Endothelial cell of umbilical vein (primary cell): ENCODE data around the gene PAFAH2. TPM values are rescaled to one million over a fixed set of nuclear protein-coding genes. Genes with fewer than 3 reads are reported as not detected.

Experiments used
- BruUV-seq: library from RNA; stranded (reverse); fragments of 400-500 nt; replicated peaks from 2 replicates; lab custom pipeline; 2021; lab: Mats Ljungman, UMichigan
- CTCF ChIA-PET: fragments of 300-600, 350-600 bp; sonication (Branson Sonifier 250); formaldehyde crosslinking; loops from one replicate; lab custom pipeline; 2021; ENCODE audit warnings: antibody characterized with exemption, inconsistent platforms; lab: Charles Lee
- POLR2A ChIA-PET: fragments of 300-600, 350-600 bp; sonication (Branson Sonifier 250); formaldehyde crosslinking; loops from one replicate; lab custom pipeline; 2021; ENCODE audit warnings: antibody characterized with exemption, inconsistent platforms; lab: Charles Lee
- DNase-seq: peaks from one replicate; pipeline ENCODE4 v3.0.0-alpha.2; 2011; ENCODE audit warnings: low read depth, low spot score
- FAIRE-seq: peaks from 2 replicates; lab custom pipeline; 2011; peaks lifted over from hg19 to GRCh38; lab: Jason Lieb, UNC
- H2AFZ ChIP-seq: 2 replicates; pipeline ENCODE4 v1.6.0; 2012; ENCODE audit warnings: low read depth, low read length, control low read depth, inconsistent platforms
- H3K27ac ChIP-seq: 2 replicates; pipeline ENCODE4 v1.5.1; 2011; ENCODE audit warnings: low read depth, mild to moderate bottlenecking, control low read depth, low read length, moderate library complexity; ENCODE audit not compliant: insufficient read depth
- H3K27me3 ChIP-seq, 2 experiments: 2 replicates each; pipeline versions ENCODE4 v1.6.0 to v1.6.1; 2011; ENCODE audit warnings: low read length in 2 of 2, mixed read lengths in 1 of 2; ENCODE audit not compliant: control insufficient read depth in 2 of 2, insufficient read depth in 2 of 2
- H3K36me3 ChIP-seq, 2 experiments: 2 replicates in 1 of 2; 3 replicates in 1 of 2; pipeline ENCODE4 v1.5.1; 2011; ENCODE audit warnings: low read length in 2 of 2, mild to moderate bottlenecking in 1 of 2, moderate library complexity in 1 of 2; ENCODE audit not compliant: control insufficient read depth in 2 of 2, insufficient read depth in 2 of 2; ENCODE audit errors: extremely low read depth in 1 of 2
- H3K4me1 ChIP-seq: 3 replicates; pipeline ENCODE4 v1.5.1; 2011; ENCODE audit warnings: mild to moderate bottlenecking, low read length; ENCODE audit not compliant: control insufficient read depth, insufficient read depth; ENCODE audit errors: extremely low read depth
- H3K4me2 ChIP-seq: 2 replicates; pipeline ENCODE4 v1.6.1; 2011; ENCODE audit warnings: low read length, control low read depth, mixed read lengths; ENCODE audit not compliant: insufficient read depth
- H3K4me3 ChIP-seq, 3 experiments: fragments of 200-600 bp in 1 of 3; sonication (generic), shearing (Covaris generic) in 1 of 3; replicated peaks in 1 of 3; 2 replicates each; pipeline ENCODE4 v1.5.1; 2011 to 2016; ENCODE audit warnings: control low read depth in 3 of 3, low read length in 3 of 3, mild to moderate bottlenecking in 2 of 3, inconsistent platforms in 1 of 3, low read depth in 1 of 3, moderate library complexity in 1 of 3; ENCODE audit not compliant: insufficient read depth in 1 of 3
- H3K79me2 ChIP-seq: 2 replicates; pipeline ENCODE4 v1.6.0; 2012; ENCODE audit warnings: low read length, inconsistent platforms; ENCODE audit not compliant: control insufficient read depth, insufficient read depth
- H3K9ac ChIP-seq: replicated peaks from 2 replicates; pipeline ENCODE3; 2011; ENCODE audit warnings: low read length, control low read depth; ENCODE audit not compliant: insufficient read depth; ENCODE audit errors: extremely low read depth
- H3K9me1 ChIP-seq: replicated peaks from 3 replicates; pipeline ENCODE4 v1.6.0; 2011; ENCODE audit warnings: mild to moderate bottlenecking, low read length; ENCODE audit not compliant: control insufficient read depth, insufficient read depth; ENCODE audit errors: extremely low read depth
- H3K9me3 ChIP-seq: replicated peaks from 2 replicates; pipeline ENCODE4 v1.5.1; 2012; ENCODE audit warnings: low read length, inconsistent platforms; ENCODE audit not compliant: control insufficient read depth, insufficient read depth
- H4K20me1 ChIP-seq: replicated peaks from 2 replicates; pipeline ENCODE3; 2011; ENCODE audit warnings: mild to moderate bottlenecking, low read length; ENCODE audit not compliant: control insufficient read depth, insufficient read depth; ENCODE audit errors: extremely low read depth
- EZH2 ChIP-seq: IDR thresholded peaks from 2 replicates; pipeline ENCODE4 v1.6.1; 2012; ENCODE audit warnings: borderline replicate concordance, low read depth, mild to moderate bottlenecking, moderate library complexity, low read length, inconsistent platforms; ENCODE audit not compliant: severe bottlenecking
- FOS ChIP-seq: IDR thresholded peaks from 2 replicates; pipeline ENCODE4 v1.6.1; 2011; ENCODE audit warnings: mild to moderate bottlenecking, low read length, moderate library complexity, borderline replicate concordance; ENCODE audit not compliant: insufficient read depth
- GATA2 ChIP-seq: IDR thresholded peaks from 2 replicates; pipeline ENCODE4 v1.7.0; 2011; ENCODE audit warnings: low read depth, mild to moderate bottlenecking, moderate library complexity, mixed read lengths, low read length; ENCODE audit not compliant: insufficient read length, insufficient read depth
- JUN ChIP-seq: IDR thresholded peaks from 2 replicates; pipeline ENCODE4 v1.6.1; 2011; ENCODE audit warnings: borderline replicate concordance, low read depth; ENCODE audit not compliant: insufficient read length, insufficient read depth
- MYC ChIP-seq: IDR thresholded peaks from one replicate; pipeline ENCODE4 v1.6.1; 2011; ENCODE audit warnings: mild to moderate bottlenecking, low read depth, low read length
- POLR2A ChIP-seq: IDR thresholded peaks from 2 replicates; pipeline ENCODE4 v1.6.1; 2012; ENCODE audit warnings: low read depth, mild to moderate bottlenecking, control low read depth, low read length
- POLR2AphosphoS5 ChIP-seq: IDR thresholded peaks from 2 replicates; pipeline ENCODE4 v1.6.1; 2012; ENCODE audit warnings: low read depth, mild to moderate bottlenecking, control low read depth, low read length, moderate library complexity; ENCODE audit not compliant: insufficient read depth
- dilution Hi-C: fragments of 300-500 bp; cut with MboI; formaldehyde crosslinking; loops from one replicate; pipeline ENCODE4 v1.15.0; 2019; ENCODE audit warnings: low sequenced_read_pairs; ENCODE audit not compliant: extremely low pct_ligation_motif_present
- intact Hi-C: fragments of 100-400 bp; cut with micrococcal nuclease; formaldehyde crosslinking; loops from one replicate; pipeline ENCODE4 v1.10.0; 2022
- polyA plus RNA-seq, 4 experiments: library from polyadenylated mRNA; depleted of rRNA in 3 of 4; stranded (reverse) in 3 of 4; unstranded in 1 of 4; fragments of >200 nt; gene quantifications; 2 replicates each; pipeline versions ENCODE4 v1.2.1 to v1.2.3, GENCODE V29; 2011 to 2012; ENCODE audit warnings: missing spikeins in 1 of 4
- total RNA-seq: library from RNA; stranded (reverse); gene quantifications from 2 replicates; pipeline ENCODE4 v1.2.3, GENCODE V29; 2021
- TF ChIP-seq, protein P1 (sequence below), 2 donors: IDR thresholded peaks; 1 replicate in 1 of 2; 2 replicates in 1 of 2; pipeline ENCODE4 v1.5.1; 2011; ENCODE audit warnings: low read length in 2 of 2, mild to moderate bottlenecking in 2 of 2, moderate library complexity in 2 of 2, control low read depth in 1 of 2, inconsistent platforms in 1 of 2, low read depth in 1 of 2; ENCODE audit not compliant: insufficient read depth in 1 of 2; ENCODE audit errors: extremely low read depth in 1 of 2
- TF ChIP-seq, protein P2 (sequence below): IDR thresholded peaks from 2 replicates; pipeline ENCODE4 v1.6.1; 2011; ENCODE audit not compliant: insufficient read depth, insufficient read length

Gene PAFAH2
- total and polyA plus RNA-seq, 2 donors (not counting 3 experiments of a cell fraction or from before 2014, with no cell fraction given): 6.0 to 6.9 TPM

DNA sequence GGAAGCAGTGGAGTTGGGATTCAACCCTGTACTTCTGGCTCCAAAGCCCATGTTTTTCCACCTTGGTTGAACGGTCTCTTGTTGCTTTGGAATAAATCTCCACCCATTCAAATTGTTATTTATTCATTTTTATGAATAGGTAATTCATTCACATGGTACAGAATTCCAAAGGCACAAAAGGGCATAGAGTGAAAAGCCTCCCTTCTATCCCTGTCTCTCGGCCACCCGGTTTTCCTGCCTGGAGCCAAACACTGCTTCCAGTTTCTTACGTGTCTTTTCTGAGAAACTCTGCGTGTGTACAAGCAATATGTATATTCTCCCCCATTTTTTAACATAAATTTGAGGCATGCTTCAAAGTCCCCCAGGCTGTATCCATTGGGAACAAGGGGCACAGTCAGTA lies 27.7 kb upstream of the PAFAH2 start:
- no peak overlapping the region for H3K4me3 ChIP-seq
- H3K4me2 ChIP-seq: no peak overlapping the region
- dilution Hi-C loops: no loop called here
- no peak overlapping the region for H3K27ac ChIP-seq
- H3K36me3 ChIP-seq: no peaks in the 10 kb centered on the region
- TF ChIP-seq FOS: no peak
- no peak for TF ChIP-seq EZH2
- TF ChIP-seq POLR2A: no peak
- TF ChIP-seq, protein P1, sequence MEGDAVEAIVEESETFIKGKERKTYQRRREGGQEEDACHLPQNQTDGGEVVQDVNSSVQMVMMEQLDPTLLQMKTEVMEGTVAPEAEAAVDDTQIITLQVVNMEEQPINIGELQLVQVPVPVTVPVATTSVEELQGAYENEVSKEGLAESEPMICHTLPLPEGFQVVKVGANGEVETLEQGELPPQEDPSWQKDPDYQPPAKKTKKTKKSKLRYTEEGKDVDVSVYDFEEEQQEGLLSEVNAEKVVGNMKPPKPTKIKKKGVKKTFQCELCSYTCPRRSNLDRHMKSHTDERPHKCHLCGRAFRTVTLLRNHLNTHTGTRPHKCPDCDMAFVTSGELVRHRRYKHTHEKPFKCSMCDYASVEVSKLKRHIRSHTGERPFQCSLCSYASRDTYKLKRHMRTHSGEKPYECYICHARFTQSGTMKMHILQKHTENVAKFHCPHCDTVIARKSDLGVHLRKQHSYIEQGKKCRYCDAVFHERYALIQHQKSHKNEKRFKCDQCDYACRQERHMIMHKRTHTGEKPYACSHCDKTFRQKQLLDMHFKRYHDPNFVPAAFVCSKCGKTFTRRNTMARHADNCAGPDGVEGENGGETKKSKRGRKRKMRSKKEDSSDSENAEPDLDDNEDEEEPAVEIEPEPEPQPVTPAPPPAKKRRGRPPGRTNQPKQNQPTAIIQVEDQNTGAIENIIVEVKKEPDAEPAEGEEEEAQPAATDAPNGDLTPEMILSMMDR (IDR thresholded peaks at IDR 0.05; ENCODE audit: extremely low read depth in 1 of 2, insufficient read depth in 1 of 2, low read depth in 1 of 2, low read length in 2 of 2): no peak
- TF ChIP-seq JUN: no peak
- TF ChIP-seq MYC: no peak
- no peak for TF ChIP-seq POLR2AphosphoS5
- no peak for TF ChIP-seq GATA2
- TF ChIP-seq, protein P2, sequence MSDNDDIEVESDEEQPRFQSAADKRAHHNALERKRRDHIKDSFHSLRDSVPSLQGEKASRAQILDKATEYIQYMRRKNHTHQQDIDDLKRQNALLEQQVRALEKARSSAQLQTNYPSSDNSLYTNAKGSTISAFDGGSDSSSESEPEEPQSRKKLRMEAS: no peak
- no peak overlapping the region for H3K9ac ChIP-seq
- no peak overlapping the region for H2AFZ ChIP-seq
- H3K4me1 ChIP-seq: no peaks in the 10 kb centered on the region
- no TSS peak for BruUV-seq
- ChIA-PET POLR2A (no interaction called here), CTCF (no interaction called here)
- no peaks in the 10 kb centered on the region for H3K9me3 ChIP-seq
- DNase-seq (no peak), FAIRE-seq (no peak)
- H4K20me1 ChIP-seq: no peaks in the 10 kb centered on the region
- no peaks in the 10 kb centered on the region for H3K9me1 ChIP-seq
- no peaks in the 10 kb centered on the region for H3K79me2 ChIP-seq
- peaks cover 0 to 4% of the 10 kb centered on the region in 2 experiments for H3K27me3 ChIP-seq
- intact Hi-C loops: no loop called here
